ENCODE data around the gene PTPN4.

DNA sequence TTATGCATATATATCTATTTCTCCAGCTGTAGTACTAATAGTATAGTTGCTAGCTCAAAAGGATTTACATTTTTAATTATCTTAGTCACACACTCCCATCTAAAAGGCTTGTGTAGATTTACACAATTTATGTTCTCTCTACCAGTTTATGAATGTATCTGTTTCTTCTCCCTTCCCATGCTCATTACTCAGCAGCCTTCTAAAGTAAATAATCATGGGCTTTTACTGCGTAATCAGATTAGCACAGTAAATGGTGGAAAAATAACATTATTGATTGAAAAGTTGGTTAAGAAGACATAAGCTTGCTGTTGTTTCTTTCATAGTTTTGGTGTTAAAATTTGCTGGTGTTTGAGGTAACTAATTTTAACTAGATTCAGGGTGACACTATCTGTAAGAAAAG lies 81.8 kb downstream of the PTPN4 start:
- TF ChIP-seq CTCF (conservative IDR thresholded peaks at IDR 0.05; ENCODE audit: low read depth in 2 of 2) (no peak), ZNF331 (CRISPR knock-in tag; IDR thresholded peaks at IDR 0.05; ENCODE audit: low read depth) (no peak), EZH2 (IDR thresholded peaks at IDR 0.05; ENCODE audit: low read depth, unreplicated experiment) (no peak), POLR2AphosphoS5 (IDR thresholded peaks at IDR 0.05; ENCODE audit: low read depth) (no peak), EZH2phosphoT487 (IDR thresholded peaks at IDR 0.05; ENCODE audit: unreplicated experiment) (no peak), NANOG (IDR thresholded peaks at IDR 0.05; ENCODE audit: borderline replicate concordance) (no peak), CREB1 (CRISPR knock-in tag; IDR thresholded peaks at IDR 0.05; ENCODE audit: low read depth) (no peak)
- TF ChIP-seq, protein P1, sequence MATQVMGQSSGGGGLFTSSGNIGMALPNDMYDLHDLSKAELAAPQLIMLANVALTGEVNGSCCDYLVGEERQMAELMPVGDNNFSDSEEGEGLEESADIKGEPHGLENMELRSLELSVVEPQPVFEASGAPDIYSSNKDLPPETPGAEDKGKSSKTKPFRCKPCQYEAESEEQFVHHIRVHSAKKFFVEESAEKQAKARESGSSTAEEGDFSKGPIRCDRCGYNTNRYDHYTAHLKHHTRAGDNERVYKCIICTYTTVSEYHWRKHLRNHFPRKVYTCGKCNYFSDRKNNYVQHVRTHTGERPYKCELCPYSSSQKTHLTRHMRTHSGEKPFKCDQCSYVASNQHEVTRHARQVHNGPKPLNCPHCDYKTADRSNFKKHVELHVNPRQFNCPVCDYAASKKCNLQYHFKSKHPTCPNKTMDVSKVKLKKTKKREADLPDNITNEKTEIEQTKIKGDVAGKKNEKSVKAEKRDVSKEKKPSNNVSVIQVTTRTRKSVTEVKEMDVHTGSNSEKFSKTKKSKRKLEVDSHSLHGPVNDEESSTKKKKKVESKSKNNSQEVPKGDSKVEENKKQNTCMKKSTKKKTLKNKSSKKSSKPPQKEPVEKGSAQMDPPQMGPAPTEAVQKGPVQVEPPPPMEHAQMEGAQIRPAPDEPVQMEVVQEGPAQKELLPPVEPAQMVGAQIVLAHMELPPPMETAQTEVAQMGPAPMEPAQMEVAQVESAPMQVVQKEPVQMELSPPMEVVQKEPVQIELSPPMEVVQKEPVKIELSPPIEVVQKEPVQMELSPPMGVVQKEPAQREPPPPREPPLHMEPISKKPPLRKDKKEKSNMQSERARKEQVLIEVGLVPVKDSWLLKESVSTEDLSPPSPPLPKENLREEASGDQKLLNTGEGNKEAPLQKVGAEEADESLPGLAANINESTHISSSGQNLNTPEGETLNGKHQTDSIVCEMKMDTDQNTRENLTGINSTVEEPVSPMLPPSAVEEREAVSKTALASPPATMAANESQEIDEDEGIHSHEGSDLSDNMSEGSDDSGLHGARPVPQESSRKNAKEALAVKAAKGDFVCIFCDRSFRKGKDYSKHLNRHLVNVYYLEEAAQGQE (IDR thresholded peaks at IDR 0.05; ENCODE audit: unreplicated experiment) = no peak

All from GM23338 (cell line).